ENCODE results near the gene RTKN2.

DNA sequence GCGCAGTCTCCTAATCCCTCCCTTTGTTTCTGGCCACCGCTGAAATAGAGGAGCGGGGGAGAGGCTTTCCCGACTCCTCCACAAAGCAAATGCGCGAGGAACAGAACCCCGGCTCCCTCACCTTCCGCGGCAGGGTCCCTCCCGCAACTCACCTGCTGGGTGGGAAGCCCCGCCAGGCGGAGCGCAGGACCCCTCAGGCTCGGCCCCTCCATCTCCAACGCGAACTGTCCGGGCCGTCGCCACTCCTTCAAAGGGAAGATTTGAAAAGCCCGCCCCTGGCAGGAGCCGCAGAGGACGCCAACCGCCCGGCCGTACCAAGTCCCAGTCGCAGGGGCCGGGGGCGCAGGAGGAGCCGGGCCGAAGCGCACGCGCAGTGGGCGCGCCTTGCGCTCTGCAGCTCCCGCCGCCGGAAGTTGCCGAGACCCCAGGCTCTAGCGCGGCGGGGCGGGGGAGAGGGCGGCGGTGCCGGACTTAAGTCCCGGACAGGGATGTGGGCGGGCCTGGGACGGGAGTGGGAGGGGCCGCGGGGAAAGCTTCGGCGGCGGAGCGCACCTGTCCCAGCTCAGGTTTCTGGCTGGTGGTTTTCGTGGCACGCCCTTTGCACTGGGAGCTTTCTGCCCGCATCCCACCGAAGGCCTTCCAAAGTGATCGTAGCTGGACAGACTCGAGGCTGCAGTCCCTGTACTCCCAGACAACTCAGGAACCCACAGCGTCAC, at the start of gene RTKN2:
- peak; percentile 47; the same call in 1 of the 2 replicates for TF ChIP-seq MAX (IDR thresholded peaks at IDR 0.05; ENCODE audit: low read depth)
- no peak for TF ChIP-seq CTCF (IDR thresholded peaks at IDR 0.05)
- TF ChIP-seq EZH2phosphoT487 (IDR thresholded peaks at IDR 0.05; ENCODE audit: borderline replicate concordance, low read depth): no peak
- TF ChIP-seq USF2 (IDR thresholded peaks at IDR 0.05; ENCODE audit: borderline replicate concordance, low read depth, low read length): no peak
- TF ChIP-seq POLR2AphosphoS5 (IDR thresholded peaks at IDR 0.05; ENCODE audit: low read depth, low read length): peak; percentile 48
- no peak for TF ChIP-seq PBX3 (IDR thresholded peaks at IDR 0.05)
- TF ChIP-seq YY1 (IDR thresholded peaks at IDR 0.05; ENCODE audit: low read depth): no peak
- TF ChIP-seq EP300 (IDR thresholded peaks at IDR 0.05; ENCODE audit: borderline replicate concordance in 1 of 2, low read depth in 1 of 2, low read length in 1 of 2): no peak
- peak; percentile 98 for TF ChIP-seq SIN3A (IDR thresholded peaks at IDR 0.05; ENCODE audit: borderline replicate concordance, low read depth, low read length)
- TF ChIP-seq GABPA (IDR thresholded peaks at IDR 0.05; ENCODE audit: low read depth): no peak
